Stimulated activated CD8-positive, alpha-beta memory T cell treated with anti-CD3 and anti-CD28 coated beads, Interleukin-7, amount 100 ng/mL, for 1 hour (primary cell): ENCODE measurements around the gene ZNF518A.
"Not testable (repeated sequence)": the region's sequence is repeated elsewhere in the genome, so short reads cannot be mapped to it uniquely, and the experiment has no call there.

Experiments
- DNase-seq, 2 donors: peaks; one replicate each; pipeline ENCODE4 v3.0.0-alpha.2; 2020; ENCODE audit warnings: low read depth in 2 of 2

The ZNF518A gene

GRCh38 chr10:96136810-96137209 is 6.7 kb downstream of the ZNF518A start:
- DNase-seq = no peak

- no peak for DNase-seq
Observed at GRCh38 chr10:96137567-96137966, 7.5 kb downstream of the ZNF518A start.

DNA sequence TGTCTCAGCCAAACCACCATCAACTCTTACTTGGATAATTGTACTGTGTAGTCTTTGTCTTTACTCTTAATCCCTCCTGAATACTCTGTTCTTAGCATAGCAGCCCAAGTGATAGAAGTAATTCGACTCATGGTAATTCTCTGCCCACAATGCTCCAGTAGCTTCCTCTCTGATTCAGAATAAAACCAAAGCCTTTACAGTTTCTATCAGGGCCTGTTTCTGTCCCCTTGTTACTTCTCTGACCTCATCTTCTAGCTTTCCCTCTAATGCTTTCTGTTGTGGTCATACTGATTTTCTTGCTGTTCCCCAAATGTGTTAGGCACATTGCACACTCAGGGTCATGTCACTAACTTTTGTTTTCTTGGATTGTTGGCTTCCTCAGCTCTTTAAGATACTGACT is 8.0 kb downstream of the ZNF518A start:
- DNase-seq = no peak

DNA sequence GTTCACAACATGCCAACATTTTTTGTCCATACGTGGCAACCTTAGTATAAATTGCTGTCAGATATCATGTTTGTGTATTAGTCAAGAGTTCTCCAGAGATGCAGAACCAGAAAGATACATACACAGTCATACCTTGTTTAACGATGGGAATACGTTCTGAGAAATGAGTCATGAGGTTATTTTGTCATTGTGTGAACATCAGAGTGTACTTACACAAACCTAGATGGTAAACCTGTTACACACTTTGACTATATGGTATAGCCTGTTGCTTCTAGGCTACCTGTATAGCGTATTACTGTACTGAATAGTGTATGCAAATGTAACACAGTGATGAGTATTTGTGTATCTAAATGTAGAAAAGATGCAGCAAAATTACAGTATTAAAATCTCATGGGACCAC is 22.3 kb downstream of the ZNF518A start:
- DNase-seq = no peak

DNA sequence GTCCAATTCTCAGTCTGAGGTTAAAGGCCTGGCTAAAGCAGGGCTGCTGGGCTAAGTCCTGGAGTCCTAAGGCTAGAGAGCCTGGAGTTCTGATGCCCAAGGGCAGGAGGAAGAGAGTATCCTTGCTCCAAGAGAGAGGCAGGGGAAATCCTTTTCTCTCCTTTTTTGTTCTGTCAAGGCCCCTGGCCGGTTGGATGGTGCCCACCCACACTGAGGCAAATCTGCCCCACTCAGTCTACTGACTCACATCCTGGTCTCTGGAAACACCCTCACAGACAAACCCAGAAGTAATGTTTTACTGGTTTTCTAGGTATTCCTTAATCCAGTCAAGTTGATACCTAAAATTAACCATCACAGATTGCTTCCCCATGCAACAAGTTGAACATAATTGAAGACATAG is 23.0 kb downstream of the ZNF518A start:
- no peak for DNase-seq

DNA sequence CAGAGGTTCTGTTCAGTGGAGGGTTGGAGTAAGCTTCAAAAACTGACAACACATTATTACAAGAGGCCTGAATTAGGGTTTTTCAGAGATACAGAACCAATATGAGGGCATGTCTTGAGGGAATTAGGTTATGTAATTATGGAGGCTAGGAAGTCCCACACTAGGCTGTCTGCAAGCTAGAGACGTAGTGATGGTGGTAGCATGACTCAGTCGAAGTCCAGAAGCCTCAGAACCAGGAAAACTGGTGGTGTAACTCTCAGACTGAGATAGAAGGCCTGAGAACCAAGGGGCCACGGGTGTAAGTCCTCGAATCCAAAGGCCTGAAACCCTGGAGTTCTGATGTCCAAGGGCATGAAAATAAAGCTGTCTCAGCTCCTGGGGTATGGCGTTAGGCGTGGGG is 35.6 kb downstream of the ZNF518A start:
- no peak for DNase-seq

DNA sequence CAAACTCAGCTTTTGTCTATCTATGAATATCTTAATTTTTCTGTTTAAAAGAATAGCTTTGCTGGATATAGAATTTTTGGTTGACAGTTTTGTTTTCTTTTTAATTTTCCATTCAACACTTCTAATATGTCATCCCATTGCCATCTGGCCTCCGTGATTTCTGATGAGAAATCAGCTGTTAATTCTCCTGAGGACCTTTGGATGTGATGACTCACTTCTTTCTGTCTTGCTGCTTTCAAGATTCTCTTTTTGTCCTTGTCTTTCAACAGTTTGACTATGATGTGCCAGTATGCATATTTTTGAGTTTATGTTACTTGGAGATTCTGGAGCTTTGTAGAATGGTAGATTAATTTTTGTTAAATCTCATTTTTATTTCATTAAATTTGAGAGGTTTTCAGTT is 38.4 kb downstream of the ZNF518A start:
- DNase-seq = no peak

- no peak for DNase-seq
Observed at GRCh38 chr10:96170230-96170629, 40.1 kb downstream of the ZNF518A start.

DNA sequence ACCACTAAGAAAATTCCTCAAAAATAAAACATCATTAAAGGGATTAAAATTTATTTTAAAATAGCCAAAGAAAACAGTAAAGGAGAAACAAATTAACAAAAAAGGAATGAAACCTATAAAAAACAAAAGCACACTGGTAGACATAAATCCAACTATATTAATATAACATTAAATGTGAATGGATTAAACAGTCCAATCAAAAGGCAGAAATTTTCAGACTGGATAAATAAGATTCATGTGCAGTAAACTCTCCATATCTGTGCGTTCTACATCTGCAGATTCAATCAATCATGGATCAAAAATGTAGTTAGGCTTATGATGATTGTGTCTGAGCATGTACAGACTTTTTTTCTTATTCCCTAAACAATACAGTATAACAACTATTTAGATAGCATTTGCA is 42.6 kb downstream of the ZNF518A start:
- DNase-seq = no peak

GRCh38 chr10:96176985-96177384 is 46.9 kb downstream of the ZNF518A start:
- DNase-seq = no peak

DNA sequence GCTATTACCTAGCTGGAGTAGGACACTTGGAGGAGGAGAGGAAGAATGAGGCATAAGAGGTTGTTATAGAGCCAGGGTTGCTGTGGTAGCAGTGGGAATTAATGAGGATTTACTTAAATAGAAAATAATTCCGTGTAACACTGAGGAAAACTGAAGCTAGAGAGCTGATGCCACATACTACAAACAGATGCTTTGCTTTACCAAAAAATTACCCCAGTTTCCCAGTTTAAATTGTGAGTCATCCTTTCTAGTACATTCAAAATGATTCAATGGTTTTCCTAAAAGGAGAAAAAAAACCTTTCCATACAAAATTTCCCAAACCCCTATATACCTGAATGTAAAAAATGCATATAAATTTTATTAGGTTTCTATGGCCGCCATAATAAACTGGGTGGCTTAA is 58.3 kb downstream of the ZNF518A start:
- no peak for DNase-seq

DNA sequence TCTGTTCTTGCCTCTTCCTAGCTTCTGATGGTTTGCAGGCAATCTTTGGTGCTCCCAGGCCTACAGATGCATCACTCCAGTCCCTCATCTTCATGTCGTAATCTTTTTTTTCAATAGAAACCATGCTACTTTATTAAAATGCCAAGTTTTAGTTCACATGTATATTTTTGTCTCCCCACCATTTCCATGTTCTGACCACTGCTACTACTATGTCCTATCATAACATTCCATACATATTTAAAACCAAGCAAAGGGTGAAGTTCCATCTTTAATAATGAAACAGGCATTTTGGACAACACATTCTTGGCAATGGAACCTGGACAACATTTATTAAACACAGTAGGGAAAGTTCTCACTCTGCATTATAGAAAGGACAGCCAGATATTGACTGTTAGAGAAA is 58.8 kb downstream of the ZNF518A start:
- DNase-seq = no peak

DNA sequence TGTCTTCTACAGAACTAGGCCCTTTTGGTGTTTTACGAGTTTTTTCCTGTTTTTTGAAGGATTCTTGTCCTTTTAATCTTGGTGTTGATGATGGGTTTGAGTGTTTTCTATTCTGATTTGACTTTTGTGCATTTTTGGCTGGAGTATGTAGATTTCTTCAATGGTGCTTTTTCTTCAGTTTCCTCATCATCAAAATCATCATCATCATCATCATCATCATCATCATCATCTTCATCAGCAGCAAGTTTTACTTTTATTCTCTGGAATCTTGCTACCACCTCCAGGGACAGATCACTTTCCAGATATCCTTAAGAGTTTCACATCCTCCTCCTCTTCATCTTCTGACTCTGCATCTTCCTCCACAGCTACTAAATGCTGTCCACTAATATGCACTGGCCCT is 59.4 kb downstream of the ZNF518A start:
- not testable (repeated sequence) for DNase-seq

DNA sequence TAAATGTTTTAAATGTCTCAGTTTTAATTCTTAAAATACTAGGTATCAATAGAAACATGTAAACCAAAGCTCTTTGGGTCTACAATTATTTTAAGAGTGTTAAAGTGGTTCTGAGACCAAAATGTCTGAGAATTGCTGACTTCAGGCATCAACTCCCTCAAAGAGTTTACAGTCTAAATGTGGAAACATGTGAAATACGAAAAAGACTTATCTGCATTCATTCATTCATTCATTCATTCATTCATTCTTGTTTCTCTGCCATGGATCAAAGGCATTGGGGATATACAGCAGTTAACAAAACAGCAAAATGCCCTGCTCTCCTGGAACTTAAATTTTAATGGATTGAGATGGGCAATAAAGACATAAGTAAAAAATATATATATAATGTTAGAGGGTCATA is 71.4 kb downstream of the ZNF518A start:
- no peak for DNase-seq

GRCh38 chr10:96205580-96205979 is 75.5 kb downstream of the ZNF518A start:
- DNase-seq = no peak

DNA sequence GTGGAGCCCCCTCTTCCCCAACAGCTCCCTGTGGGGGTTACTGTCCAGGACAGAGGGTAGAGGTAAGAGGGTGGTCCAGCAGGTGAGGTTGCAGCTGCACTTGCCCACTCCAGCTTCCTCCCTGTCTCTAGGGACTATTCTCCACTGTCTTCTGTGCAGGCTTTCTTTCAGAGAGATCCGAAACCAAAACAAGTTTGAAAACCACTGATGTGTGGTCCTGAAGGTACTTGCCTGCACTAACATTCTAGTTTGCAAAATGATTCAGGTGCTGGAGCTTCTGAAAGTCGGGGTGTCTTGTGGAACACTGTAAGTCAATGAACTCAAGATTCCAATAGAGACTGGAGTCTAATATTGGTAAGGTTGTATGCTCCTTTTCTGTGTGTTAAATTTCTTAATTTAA is 78.2 kb downstream of the ZNF518A start:
- no peak for DNase-seq

DNA sequence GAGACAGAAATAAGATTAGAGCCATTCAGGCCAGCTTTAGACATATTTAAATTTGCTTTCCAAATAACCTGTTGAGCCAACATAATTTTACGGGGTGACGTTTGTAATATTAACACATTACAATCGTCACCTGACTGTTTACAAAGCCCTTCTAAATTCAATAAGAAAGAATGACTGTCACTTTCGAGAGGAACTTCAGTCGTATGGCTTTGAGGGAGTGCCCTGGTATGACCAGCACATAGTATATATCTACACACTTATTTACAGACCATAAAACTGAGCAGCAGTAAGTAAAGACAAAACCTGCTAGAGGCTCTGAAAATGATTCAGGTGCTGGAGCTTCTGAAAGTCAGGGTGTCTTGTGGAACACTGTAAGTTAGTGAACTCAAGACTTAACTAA is 78.8 kb downstream of the ZNF518A start:
- DNase-seq = no peak

DNA sequence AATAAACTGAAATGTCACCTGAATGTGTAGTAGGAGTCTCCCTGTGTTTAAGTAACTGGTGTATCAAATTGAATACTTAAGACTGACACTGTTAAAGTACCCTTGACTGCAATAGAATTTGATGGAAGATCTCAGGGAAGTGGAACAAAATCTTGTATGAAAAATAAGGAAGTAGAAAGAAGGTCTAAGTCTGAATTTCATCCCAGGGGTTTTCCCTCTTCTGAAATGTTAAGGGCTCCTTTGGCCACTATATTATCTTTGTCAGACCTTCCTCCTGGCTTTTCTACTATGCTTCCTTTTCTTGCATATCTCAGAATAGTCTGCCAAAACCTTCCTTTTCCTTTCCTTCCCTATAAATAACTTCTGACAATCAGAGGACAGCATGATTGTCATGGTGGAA is 81.7 kb downstream of the ZNF518A start:
- DNase-seq = no peak

DNA sequence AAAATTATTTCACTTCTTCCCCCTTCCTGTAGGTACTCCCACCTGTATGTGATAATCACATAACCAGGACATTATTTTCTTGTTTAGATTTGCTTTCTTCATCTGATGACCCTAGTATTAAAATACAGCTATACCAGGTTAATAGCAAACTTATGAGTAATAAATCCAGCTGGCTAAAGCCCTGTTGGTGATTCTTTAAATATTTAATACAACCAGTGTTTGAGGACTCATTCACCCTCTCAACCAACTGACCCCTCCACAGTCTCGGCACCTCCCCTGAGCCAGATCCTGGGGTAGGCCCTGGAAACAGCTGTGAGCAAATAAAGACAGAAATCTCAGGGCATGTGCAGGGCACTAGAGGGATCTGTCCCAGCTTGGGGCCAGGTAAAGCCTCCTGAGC is 82.8 kb downstream of the ZNF518A start:
- no peak for DNase-seq
